GM19455 (cell line): Measurements from ENCODE around the gene CAPN11.

ENCODE experiments used
- ATAC-seq: cut with Tn5 transposase; IDR thresholded peaks from one replicate; pipeline ENCODE4 v1.9.1; 2021; ENCODE audit not compliant: unreplicated experiment

CAPN11 gene

DNA sequence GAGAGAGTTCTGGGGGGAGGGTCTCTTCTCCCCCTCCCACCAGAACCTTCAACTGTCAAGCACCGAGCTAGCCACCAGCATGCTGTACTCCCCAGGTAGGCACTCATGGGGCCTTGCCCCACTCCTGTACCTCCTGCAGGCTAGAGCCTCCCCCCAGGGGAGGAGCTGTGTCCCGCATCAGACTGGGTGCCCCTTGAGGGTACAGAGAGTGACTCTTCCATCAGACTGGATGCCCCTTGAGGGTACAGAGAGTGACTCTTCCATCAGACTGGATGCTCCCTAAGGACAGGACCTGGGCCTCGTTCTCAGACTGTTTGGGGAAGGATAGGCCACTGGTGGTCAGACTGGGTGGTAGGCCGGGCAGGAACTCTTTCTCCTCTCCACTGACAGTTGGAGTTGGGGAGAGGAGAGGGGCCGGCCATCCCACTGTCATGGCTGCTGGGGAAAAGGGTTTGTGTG is at the start of gene CAPN11:
Gene CAPN11 (plus strand): TSS at position 51 of the 459 bp plus-strand sequence. CDS start 29 bp downstream, at position 80.
- ATAC-seq: no peak

DNA sequence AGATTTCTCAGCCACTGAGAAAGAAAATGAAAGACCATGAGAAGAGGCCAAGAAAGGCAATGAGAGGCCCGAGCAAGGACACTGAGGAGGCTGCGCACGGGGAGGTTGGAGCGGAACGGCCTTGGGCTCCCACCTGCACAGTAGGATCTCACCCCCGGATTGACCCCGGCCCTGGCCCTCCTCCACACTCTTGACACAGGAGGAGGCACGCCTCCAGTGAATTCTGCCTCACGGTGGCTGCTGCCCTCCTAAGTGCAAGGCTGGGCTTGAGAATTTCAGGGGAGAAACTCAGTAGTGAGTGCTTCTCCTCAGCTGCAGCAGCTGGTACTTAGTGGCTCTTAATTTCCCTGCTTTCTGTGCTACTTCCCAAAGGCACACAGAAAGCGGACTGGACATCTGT is 49.4 kb upstream of the CAPN11 start:
- ATAC-seq: no peak

DNA sequence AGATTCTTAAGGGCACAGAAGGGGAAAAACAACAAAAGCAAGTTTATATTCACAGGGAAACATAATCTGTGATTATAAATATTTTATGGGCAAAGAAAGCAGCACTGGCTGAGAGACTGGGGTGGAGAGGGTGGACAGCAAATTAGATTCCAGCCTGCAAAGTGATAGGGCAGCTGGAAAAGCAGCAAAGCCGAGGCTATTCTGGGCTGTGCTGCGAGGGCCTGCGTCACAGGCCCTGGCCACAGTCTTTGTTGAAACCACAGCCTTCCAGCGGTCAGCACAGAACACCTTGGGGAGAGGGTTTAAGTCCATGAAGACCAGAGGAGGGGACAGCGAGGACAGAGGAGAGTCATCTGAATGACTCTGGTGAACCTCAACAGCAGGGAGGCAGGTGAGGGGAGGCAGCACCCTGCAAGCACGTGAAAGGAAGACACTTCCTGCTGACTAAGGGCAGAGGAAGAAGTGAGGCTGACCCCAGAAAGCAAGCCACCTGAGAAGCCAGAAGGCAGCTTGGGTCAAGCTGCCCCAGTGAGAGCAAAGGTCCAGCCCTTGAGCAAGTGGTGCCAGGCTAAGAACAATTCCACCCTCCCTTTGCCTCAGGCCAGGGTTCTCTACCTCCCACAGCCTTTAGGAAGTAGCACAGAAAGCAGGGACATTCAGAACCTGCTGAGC is 48.5 kb upstream of the CAPN11 start:
- no peak for ATAC-seq

DNA sequence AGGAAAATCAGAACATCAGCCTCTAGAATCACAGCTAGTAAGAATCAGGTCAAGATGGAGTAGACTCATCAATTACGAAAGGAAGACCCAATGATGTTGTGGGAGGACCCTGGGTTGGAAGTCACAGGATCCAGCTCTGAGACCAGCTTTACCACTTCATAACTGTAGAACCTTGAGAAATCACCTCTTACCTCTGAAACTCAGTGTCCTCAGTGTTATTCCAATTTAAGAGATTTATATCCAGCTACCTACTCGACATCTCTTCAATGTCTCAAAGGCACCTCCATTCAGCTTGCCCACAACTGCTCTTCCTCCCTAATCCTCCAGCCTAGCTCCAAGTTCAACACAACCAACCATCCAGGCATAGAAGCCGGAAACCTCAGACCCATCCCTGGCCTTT is 47.7 kb upstream of the CAPN11 start:
- no peak for ATAC-seq

DNA sequence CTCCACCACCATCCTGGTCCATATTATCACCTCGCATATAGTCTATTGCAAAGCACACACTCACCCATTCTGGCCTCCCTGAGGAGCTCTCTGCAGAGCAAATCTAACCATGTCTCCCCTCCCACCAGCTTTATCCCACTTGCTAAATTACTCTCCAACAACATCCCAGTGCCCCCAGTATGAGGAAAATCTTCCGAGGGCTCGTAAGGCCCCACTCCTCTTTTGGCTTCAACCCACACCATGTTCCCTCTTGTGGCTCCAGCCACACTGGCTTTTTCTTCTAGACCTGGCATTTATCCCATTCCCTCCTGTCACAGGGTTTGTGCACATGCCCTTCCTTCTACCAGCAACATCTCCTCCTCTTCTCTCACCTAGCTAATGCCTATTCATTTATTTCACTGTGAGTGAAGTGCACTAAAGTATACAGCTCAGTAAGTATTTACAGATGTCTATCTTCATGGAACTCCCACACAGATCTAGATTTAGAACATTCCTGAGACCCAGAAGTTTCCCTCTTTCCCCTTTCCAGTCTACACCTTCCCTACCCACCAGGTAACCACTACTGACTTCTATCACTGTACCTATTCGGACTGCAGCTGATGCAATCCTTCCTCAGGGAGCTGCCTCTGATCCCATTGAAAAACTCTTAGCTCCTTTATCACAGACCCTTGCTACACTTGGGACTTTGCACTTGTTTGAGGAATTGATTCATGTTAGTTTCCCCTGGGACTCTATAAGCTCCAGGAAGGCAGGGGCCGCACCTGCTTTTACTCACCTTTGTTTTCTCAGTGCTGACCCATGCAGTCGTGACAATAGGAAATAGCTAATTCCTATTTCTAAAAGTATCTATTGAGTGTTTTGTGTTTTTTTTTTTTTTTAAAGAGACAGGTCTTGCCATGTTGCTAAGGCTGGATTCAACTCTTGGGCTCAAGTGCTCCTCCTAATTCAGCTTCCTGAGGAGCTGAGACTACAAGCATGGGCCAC is 46.9 kb upstream of the CAPN11 start:
- ATAC-seq: no peak

DNA sequence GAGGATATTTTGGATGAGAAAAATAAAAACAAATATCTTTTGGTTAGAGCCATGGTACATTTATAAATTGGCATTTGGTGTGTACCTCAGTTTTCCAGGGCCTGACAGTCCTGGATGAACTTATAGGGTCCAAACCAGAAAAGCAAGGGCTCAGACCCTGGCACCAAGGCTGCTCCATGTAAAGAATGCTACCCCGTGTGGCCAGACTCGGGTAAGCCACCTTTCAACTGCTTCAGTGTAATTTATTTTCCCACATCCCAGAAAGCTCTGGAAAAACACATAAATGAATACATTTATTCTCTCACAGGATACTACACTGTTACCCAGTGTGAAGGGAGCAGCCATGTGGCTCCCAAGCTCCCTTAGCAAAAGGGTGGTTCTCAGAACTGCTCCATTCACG is 45.2 kb upstream of the CAPN11 start:
- no peak for ATAC-seq

DNA sequence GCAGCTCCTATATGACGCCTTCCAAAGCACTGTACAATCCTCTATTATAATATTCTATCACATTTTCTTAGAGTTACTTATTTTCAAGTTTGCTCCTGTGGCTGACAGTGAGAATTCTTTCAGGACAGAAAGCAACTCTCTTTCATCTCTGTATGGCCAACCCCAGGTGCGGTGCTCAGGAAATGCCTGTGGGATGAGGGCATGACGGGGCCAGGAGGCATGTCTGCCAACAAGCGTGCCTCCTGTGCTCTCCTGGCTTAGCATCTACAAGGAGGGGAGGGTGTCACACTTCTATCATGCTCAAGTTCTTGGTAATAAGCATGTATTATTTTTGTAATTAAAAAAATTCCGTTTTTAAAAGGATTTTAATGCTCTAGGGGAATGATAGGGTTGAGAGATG is 42.8 kb upstream of the CAPN11 start:
- no peak for ATAC-seq

DNA sequence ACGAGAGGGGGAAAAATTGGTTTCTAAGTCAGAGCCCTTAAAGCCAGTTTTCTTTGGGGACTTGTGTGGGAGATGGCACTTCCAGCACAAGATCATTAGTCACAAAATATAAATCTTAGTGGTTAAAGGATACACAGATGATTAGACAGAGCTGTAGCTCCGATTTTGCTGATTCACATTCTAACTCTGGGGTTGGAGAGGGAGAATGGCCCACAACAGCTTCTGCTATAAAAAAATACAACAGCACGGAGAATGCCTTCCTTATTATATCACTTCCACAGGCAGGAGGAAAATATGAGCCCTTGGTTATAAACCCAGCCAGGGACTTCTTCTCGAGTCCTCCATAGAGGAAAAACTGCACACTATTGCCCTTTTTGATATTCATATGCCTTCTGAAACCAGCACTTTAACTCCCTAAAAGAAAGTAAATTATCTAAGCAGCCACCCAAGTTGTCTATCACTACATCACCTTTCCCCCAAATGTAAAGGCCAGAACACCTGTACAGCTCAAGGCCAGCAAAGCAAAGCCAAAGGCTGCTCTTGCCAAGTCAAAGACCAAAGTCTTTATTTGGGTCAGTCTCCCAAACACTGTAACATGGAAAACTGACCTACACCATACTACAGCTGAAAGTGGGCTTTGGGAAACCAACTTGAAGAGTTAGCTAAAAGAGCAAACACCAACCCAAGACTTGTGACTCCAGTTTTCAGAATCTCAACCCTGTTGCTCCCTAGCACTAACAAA is 41.8 kb upstream of the CAPN11 start:
- no peak for ATAC-seq

DNA sequence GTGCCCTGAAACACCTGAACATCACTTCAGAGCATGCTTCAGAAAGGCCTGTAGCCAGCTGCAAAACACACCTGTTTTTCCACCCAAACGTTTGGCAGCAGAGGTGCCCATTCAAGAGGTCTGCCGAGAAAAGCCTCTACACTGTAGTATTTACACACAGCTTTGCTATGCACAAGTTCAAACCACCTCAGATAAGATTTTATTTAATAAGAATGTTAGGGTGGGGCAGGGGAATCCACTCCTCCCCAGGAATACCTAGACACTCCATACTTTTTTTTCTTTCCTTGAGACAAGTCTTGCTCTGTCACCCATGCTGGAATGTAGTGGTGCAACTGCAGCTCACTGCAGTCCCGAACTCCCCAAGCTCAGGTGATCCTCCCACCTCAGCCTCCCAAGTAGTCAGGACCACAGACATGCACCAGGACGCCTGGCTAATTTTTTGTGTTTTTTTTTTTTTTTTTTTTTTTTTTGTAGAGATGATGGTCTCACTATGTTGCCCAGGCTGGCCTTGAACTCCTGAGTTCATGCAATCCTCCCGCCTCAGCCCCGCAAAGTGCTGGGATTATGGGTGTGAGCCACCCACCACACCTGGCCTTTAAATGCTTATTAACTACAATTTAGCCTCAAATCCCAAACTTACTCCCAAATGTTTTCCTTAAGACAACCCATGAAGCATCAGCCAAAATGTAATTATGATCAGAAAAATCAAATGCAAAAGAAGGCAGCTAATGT is 41.1 kb upstream of the CAPN11 start:
- no peak for ATAC-seq

DNA sequence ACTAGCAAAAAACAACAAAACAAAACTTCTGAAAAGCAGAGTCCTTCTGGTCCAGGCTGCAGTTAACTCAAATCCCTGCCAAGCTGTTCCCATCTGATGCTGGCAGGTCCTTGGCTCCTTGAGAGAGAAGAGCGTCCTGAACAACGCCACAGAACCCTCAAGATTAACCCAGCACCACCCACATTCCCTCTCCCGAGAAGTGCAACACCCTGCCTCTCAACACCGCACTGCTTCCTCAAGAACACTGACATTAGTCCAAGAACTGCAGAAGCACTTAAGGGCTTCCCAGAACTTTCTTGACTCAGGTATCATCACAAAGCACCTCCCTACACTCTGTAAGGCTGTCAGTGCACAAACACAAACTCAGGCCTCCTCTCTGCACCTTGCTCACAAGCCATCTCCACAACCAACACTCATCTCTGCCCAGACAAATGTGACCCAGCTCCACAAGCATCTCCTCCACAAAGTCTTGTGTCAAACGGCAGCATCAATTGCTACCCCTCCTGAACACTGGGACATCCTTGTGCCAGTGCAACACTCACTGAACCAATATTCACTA is 38.8 kb upstream of the CAPN11 start:
- no peak for ATAC-seq

DNA sequence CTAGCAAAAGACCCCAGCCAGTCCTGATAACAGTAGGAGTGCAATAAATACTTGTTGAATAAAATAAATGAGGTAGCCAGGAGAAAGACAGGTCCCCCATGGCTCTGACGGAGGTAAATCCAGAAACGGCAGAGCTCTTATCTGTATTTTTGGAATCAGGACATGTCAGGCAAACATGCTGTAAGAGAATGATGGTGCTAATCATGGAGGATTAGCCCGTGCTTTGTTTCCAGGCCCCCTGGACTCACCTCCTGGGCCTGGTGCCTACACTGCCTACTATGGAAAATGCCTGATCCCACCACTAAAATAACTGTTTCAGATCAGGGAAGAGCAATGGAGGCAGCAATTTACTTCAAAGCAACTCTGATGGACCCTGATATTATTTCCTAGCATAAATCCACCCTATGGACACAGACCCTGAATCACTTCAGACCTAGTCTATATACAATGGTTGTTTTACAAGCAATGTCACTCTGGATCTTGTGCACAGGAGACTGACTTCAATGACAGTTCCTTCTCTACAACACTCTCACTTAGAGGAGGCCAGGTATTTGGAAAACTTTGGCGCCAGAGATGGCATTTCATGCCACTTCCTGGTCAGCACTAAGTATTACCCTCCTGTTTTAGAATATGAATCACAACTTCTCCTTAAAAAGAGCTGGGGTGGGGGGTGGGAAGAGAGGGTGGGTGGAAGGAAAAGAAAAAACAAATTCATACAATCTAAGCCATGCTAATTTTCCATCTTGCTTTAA is 37.8 kb upstream of the CAPN11 start:
- ATAC-seq: no peak

DNA sequence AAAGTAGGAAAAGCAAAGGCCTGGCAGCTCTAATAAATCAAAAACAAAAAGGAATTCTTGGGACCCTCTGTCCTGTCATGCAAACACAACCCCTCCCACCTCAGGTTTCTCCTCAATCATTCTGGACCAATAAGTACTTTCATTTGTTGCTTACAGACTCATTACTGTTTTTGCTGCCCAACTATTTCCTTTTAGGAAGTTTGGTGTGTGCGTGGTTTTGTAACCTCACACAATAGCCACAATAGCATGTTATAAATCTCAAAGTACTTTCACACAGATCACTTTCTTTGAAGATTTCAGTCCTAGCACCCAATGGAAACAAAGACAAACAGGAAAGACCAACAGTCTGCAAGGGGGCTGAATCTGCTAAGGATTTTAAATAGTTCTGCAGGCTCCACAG is 35.8 kb upstream of the CAPN11 start:
- no peak for ATAC-seq

DNA sequence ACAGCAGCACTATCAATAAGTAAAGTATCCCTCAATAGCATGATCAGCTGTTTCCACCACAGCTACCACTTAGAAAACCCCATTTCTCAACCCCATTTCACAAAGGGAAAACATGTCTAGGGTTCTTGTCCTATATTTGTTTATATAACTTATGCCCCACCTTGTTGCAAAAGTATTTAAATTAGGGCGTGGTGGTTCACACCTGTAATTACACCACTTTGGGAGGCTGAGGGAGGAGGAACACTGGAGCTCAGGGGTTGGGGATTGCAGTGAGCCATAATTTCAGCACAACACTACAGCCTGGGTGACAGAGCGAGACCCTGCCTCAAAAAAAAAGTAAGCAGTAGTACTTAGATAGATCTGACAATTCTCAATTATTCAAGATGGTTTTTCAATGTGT is 35.1 kb upstream of the CAPN11 start:
- no peak for ATAC-seq

DNA sequence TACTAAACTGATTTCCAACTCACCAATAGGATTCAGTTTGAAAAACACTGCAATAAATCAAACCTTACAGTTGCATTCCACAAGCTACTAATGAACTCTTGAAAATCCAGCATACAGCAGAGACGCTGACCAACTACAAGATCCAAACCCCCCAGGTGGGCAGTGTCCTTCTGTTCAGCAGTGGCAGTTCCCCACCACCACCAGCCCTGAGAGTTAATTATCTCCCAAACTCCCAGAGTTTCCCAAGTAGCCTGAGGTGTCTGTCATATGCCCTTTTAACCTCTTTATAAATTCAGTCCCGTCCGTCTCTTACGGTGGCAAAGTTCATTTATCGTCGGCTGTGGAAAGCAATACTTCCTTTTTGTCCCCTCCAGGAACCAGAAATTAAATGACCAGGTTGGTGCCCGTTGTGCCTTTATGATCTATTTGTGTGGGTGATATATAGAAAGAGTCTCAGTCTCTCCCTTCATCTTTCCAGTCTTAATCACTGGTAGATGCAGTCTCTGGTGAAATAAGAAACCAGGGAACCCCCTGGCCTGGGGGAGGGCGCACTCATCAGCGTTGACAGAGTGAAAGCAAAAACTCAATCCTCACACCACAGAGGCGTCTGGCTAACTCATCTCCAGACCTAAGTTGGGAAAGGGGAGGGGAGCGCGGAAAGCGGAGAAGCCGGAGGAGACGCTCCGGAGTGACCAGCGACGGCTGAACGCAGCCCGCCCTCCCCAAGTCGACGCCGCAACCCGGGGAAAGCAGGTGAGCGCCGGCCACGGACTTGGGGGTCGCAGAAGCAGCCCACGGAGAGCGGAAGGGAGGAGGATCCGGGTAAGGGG is 32.1 kb upstream of the CAPN11 start:
- ATAC-seq: peak; percentile 39

DNA sequence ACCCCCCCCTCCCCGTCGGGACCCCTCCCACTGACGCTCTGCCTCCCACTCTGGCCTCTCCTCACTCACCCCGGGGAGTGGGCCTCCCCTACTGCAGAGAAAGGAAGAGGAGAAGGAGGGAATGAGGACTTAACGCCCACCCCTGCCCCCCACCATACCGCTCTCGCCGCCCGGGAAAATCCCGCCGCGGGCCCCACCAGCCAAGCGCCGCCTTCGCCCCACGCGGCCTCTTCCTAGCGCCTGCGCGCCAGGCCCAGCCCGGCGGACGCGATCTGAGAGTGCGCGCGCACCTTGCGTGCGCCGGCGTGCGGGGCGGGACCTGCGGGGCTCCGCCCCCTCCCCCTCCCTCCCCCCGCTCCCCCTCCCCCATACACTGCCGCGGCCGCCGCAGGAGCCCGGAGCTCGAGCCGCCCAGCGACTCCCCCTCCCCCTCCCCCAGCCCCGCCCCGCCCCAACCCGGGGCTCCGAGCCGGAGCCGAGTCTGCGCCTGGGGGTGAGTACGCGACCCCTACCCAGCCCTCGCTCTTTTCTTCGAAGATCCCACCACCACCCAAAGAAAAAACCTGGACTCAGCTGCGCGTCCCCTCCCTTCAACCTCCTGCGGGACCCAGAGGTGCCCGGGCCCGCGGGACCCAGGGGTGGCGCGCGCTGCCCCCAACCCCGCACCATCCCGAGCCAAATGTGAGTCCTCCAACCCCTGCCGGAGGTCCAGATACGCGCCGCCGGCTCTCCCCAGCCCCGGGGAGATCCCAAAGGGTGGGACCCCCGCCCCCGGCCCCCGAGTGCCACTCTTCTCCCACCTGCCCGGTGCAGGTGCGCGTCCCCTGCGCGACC is 31.2 kb upstream of the CAPN11 start, which contains the start of the genes MRPL14 and TMEM63B:
Gene MRPL14 (minus strand): TSS at position 267 of the 834 bp plus-strand sequence. CDS start 10,841 bp downstream, outside the sequence.
Gene TMEM63B (plus strand): TSS at position 369 of the 834 bp plus-strand sequence. CDS start 7,031 bp downstream, outside the sequence.
- peak; percentile 50 for ATAC-seq

DNA sequence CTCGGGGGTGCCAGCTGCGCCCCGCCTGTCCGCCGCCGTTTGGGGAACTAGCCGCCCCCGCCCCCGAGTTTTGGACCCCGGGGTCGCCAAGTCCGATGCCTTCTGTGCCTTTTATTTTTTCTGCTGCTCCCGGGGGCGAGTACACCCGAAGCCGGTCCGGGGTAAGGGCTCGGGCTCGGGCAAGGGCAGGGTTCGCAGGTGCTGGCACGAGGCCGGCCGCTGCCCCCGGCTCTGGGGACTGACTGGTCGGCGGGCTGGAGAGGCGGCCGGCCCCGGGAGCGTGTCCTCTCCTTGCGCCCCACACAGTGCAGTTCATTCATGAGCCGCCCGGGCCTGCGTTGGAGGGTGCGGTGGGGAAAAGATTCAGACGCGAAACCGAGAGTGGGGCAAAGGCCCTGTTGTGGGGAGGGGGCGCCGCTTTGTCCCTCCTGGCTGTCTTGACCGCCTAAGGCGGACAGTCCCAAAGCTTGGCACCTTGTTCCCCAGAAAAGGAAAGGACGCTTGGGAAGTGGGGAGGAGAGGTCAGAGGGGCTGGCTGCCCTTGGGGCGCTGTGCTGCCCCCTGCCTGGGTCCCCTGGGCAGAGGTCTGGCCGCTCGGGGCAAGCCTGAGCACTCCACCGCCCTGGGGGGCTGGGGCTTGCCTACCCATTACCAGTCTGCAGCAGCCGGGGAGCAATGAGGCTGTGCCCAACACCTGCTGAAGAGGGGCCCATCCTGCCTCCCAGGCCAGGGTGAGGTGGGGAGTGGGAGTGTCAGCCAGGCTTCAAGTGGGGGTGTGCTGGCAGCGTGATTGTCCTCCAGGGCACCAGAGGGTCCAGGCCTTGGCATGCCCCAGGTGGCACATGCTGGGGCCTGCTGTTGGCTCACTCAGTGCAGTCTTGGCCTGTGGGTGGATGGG is 30.4 kb upstream of the CAPN11 start:
- no peak for ATAC-seq
